Measurements from ENCODE around the gene DHRS7B.

GRCh38 chr17:21177854-21178600, 51.3 kb downstream of the DHRS7B start:
- TF ChIP-seq POLR2AphosphoS5 (IDR thresholded peaks at IDR 0.05; ENCODE audit: low read depth, low read length) (no peak), REST (IDR thresholded peaks at IDR 0.05; ENCODE audit: insufficient read depth in 1 of 2, low read depth in 2 of 2, low read length in 2 of 2) (no peak), TAF1 (IDR thresholded peaks at IDR 0.05; ENCODE audit: borderline replicate concordance, insufficient read depth, low read length) (no peak)
